Measurements from ENCODE around the gene APP. TPM values are rescaled to one million over a fixed set of nuclear protein-coding genes. Genes with fewer than 3 reads are reported as not detected.

APP gene
- total and polyA plus RNA-seq, 8 donors = 373 to 671 (median 580) TPM

GRCh38 chr21:26148840-26149354, 21.7 kb downstream of the APP start:
- Histone ChIP-seq H3K27me3 (no peaks in the 10 kb centered on the region), H3K9me3 (no peaks in the 10 kb centered on the region), H3K36me3 (no peaks in the 10 kb centered on the region), H3K4me3 (no peak overlapping the region), H3K27ac (peak overlapping the region in 1 of 2 donors; percentile 61), H3K4me1 (peaks cover 4 to 15% of the 10 kb centered on the region in 2 donors)
- intact Hi-C loops (cut with DNase I) = no loop called here
- ATAC-seq (peak; percentile 48), DNase-seq (no peak)
- TF ChIP-seq CTCF (IDR thresholded peaks at IDR 0.05) = no peak

DNA sequence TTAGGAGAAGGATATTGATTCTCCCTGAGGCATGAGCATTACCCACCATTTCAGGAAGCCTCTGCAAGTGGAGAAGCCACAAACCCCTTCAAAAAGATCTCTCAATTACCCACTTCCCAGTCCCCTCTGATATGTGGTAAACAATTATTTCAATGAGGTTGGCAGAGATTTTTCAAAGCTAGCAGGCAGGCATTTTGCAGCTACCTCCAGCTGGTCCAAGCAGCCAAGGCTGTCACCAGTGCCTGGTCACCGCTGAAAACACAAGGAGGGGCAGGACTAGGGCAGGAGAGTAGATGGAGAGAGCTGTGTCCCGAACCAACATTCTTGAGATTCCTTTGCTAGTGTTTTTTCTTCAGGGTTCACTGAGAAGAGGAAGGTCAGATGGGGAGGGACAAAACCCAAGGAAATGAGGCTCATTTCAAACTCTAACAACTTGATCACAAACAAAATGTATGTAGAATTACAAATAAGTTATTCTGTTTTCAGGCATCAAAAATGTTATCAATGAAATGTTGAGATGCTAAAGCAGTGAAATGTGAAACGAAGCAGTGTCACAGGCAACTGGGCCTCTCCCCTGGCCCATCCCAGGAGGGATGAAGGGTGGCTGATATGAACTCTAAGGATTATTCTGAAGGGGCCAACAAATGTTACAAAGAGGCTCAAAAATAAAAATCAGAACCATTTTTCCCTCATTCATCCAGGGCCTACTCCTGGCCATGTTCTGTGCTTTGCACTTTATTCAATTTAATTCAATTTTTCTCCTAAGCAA, 22.3 kb downstream of the APP start:
- ATAC-seq (peak; percentile 89), DNase-seq (peak in 1 of 4 donors; percentile 55)
- intact Hi-C loops (cut with DNase I) = no loop called here
- Histone ChIP-seq H3K4me3 (no peak overlapping the region), H3K4me1 (peaks cover 4 to 15% of the 10 kb centered on the region in 2 donors), H3K36me3 (no peaks in the 10 kb centered on the region), H3K27ac (peak overlapping the region in 1 of 2 donors; percentile 61), H3K9me3 (no peaks in the 10 kb centered on the region), H3K27me3 (no peaks in the 10 kb centered on the region)
- no peak for TF ChIP-seq CTCF (IDR thresholded peaks at IDR 0.05)

DNA sequence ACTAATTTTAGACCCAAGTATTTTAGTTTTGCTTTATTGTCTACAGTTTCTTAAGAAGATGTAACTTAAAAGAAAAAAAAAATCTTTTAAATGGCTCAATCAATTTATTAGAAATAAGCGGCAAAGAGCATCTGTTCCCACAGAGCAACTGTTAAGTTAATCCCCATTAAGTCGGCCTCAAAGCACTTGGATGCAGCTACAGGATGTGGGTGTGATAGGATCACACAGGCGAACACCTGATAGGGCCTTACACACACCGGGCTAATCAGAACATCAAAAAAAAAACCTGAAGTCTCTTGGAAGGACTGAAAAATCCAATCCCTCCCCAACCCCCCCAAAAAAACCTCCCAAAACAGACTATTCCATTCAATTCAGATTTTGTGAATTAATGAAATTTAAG, 23.0 kb downstream of the APP start:
- DNase-seq (no peak), ATAC-seq (no peak)
- H3K27ac ChIP-seq = no peak overlapping the region
- no peaks in the 10 kb centered on the region for H3K27me3 ChIP-seq
- no peak for TF ChIP-seq CTCF (IDR thresholded peaks at IDR 0.05)
- no peaks in the 10 kb centered on the region for H3K9me3 ChIP-seq
- peaks cover 4 to 15% of the 10 kb centered on the region in 2 donors for H3K4me1 ChIP-seq
- no peaks in the 10 kb centered on the region for H3K36me3 ChIP-seq
- no peak overlapping the region for H3K4me3 ChIP-seq
- intact Hi-C loops (cut with DNase I) = no loop called here

- Histone ChIP-seq H3K9me3 (no peaks in the 10 kb centered on the region), H3K36me3 (no peaks in the 10 kb centered on the region), H3K27me3 (no peaks in the 10 kb centered on the region), H3K4me1 (peaks cover 4 to 15% of the 10 kb centered on the region in 2 donors), H3K27ac (no peak overlapping the region), H3K4me3 (no peak overlapping the region)
- DNase-seq (no peak), ATAC-seq (no peak)
- no peak for TF ChIP-seq CTCF (IDR thresholded peaks at IDR 0.05)
- intact Hi-C loops (cut with DNase I) = no loop called here
These were observed 23.9 kb downstream of the APP start for GRCh38 chr21:26146681-26147080.

DNA sequence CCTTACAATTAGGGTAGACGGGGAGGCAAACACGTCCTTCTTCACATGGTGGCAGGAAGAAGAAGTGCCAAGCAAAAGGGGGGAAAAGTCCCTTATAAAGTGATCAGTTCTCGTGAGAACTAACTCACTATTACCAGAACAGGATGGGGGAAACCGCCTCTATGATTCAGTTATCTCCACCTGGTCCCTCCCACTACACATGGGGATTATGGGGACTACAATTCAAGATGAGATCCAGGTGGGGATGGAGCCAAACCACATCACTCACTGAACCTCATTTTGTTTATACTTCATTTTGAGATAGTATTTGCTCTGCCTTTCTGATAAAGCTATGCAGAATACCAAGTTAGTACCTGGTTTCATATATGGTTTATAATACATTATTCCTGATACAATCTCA, 26.5 kb downstream of the APP start:
- no peak for ATAC-seq
- Histone ChIP-seq H3K4me1 (peaks cover 4 to 30% of the 10 kb centered on the region in 2 donors), H3K9me3 (no peaks in the 10 kb centered on the region), H3K27me3 (no peaks in the 10 kb centered on the region), H3K27ac (no peak overlapping the region), H3K4me3 (no peak overlapping the region), H3K36me3 (no peaks in the 10 kb centered on the region)
- intact Hi-C loops (cut with DNase I) = no loop called here
- TF ChIP-seq CTCF (IDR thresholded peaks at IDR 0.05) = no peak
- DNase-seq = no peak
